A549 (cell line): ENCODE data around the gene PCDHA7. TPM values are rescaled to one million over a fixed set of nuclear protein-coding genes. Genes with fewer than 3 reads are reported as not detected.
"Not testable (repeated sequence)": the region's sequence is repeated elsewhere in the genome, so short reads cannot be mapped to it uniquely, and the experiment has no call there.

Source experiments
- ATAC-seq, 2 experiments: fragments of 200-7000 bp in 1 of 2; fragments of >200 bp in 1 of 2; cut with Nextera tagmentation in 1 of 2; cut with Tn5 transposase in 1 of 2; 3 replicates each; pipeline versions ENCODE4 v1.8.0 to v1.9.1; 2018 to 2020; ENCODE audit warnings: mild to moderate bottlenecking in 1 of 2, moderate library complexity in 1 of 2
- CTCF ChIA-PET: fragments of 300-600 bp; sonication (Branson Sonifier 250); formaldehyde crosslinking; extraction: SDS; loops from one replicate; lab custom pipeline; 2021; ENCODE audit warnings: antibody characterized with exemption, inconsistent platforms; lab: Yijun Ruan, JAX
- POLR2A ChIA-PET: fragments of 350-600 bp; formaldehyde crosslinking; extraction: SDS; loops from one replicate; lab custom pipeline; 2021; ENCODE audit warnings: antibody characterized with exemption, inconsistent platforms; lab: Yijun Ruan, JAX
- DNase-seq, 2 experiments: peaks; one replicate each; pipeline versions ENCODE4 v3.0.0 to v3.0.0-alpha.2; 2011 to 2016; ENCODE audit warnings: low read depth in 1 of 2, low spot score in 1 of 2
- FAIRE-seq: peaks from 2 replicates; lab custom pipeline; 2011; peaks lifted over from hg19 to GRCh38; lab: Jason Lieb, UNC
- H3K27ac ChIP-seq, 2 experiments: fragments of >200 bp; sonication (Bioruptor Twin); formaldehyde crosslinking; 3 replicates each; pipeline ENCODE4 v1.5.1; 2016 to 2017
- H3K4me1 ChIP-seq: fragments of >200 bp; sonication (Bioruptor Twin); formaldehyde crosslinking; 3 replicates; pipeline ENCODE4 v1.6.1; 2016
- H3K4me2 ChIP-seq: fragments of >200 bp; sonication (Bioruptor Twin); formaldehyde crosslinking; 3 replicates; pipeline ENCODE4 v1.6.1; 2016
- H3K4me3 ChIP-seq: fragments of >200 bp; sonication (Bioruptor Twin); formaldehyde crosslinking; 3 replicates; pipeline ENCODE4 v1.5.1; 2016
- H3K9me3 ChIP-seq: fragments of >200 bp; sonication (Bioruptor Twin); formaldehyde crosslinking; 3 replicates; pipeline ENCODE4 v1.6.1; 2016
- CTCF ChIP-seq: fragments of >200 bp; sonication (Bioruptor Twin); formaldehyde crosslinking; IDR thresholded peaks from 3 replicates; pipeline ENCODE4 v1.5.1; 2016
- MAX ChIP-seq: IDR thresholded peaks from 2 replicates; pipeline ENCODE4 v1.6.1; 2012
- NFE2L2 ChIP-seq: fragments of 150-350 bp; conservative IDR thresholded peaks from 2 replicates; pipeline ENCODE4 v1.6.1; 2014; ENCODE audit warnings: low read length
- RAD21 ChIP-seq, 2 experiments: fragments of >200 bp in 1 of 2; sonication (Bioruptor Twin) in 1 of 2; formaldehyde crosslinking in 1 of 2; IDR thresholded peaks in 1 of 2; conservative IDR thresholded peaks in 1 of 2; 2 replicates in 1 of 2; 3 replicates in 1 of 2; pipeline ENCODE4 v1.6.1; 2012 to 2018; ENCODE audit warnings: inconsistent platforms in 1 of 2
- RCOR1 ChIP-seq: fragments of 150-350 bp; IDR thresholded peaks from 2 replicates; pipeline ENCODE4 v1.6.1; 2014; ENCODE audit warnings: antibody characterized with exemption, low read length, low read depth
- WGBS: methylation state at CpG from one replicate; pipeline ENCODE4 v1.1.6; 2017; ENCODE audit errors: missing lambda C conversion rate; 5-methylcytosine and 5-hydroxymethylcytosine counted together
- polyA minus RNA-seq: library from RNA; depleted of rRNA, polyadenylated mRNA; stranded (reverse); fragments of >200 nt; gene quantifications from 2 replicates; pipeline ENCODE4 v1.2.3, GENCODE V29; 2011; rRNA and poly(A)+ RNA removed
- polyA plus RNA-seq, 4 experiments: library from polyadenylated mRNA; depleted of rRNA in 3 of 4; stranded (reverse); fragments of >200 nt; fragmentation: RNase III in 1 of 4; extraction: RNeasy Plus Mini Kit Qiagen cat#74134 plus additional on column Dnase treatment in 1 of 4; gene quantifications; 2 replicates in 3 of 4; 3 replicates in 1 of 4; pipeline ENCODE4 v1.2.3, GENCODE V29; 2011 to 2017

The PCDHA7 gene
- polyA plus RNA-seq (2011; rRNA removed), result 0.23 and 0.25 TPM in 2 replicates
- polyA plus RNA-seq (2012; cell fraction: cytosol; rRNA removed), result 0.08 and 0.10 TPM in 2 replicates
- polyA plus RNA-seq (2012; cell fraction: nucleus; rRNA removed), result 0.99 and 1.2 TPM in 2 replicates
- polyA plus RNA-seq (2017; fragmentation: RNase III; extraction: RNeasy Plus Mini Kit Qiagen cat#74134 plus additional on column Dnase treatment), result 0.08 to 0.14 TPM (median 0.09 TPM) in 3 replicates
- 0.97 and 1.2 TPM in 2 replicates for polyA minus RNA-seq

GRCh38 chr5:140833993-140834392 is at the start of gene PCDHA7:
Gene PCDHA7 (plus strand): TSS chr5:140834269. CDS start chr5:140834384, 115 bp downstream.
- no peak within 1 kb of the TSS for H3K4me2 ChIP-seq

GRCh38 chr5:140785905-140786686 is 48.0 kb upstream of the PCDHA7 start, which contains the start of gene PCDHA1:
Gene PCDHA1 (plus strand): TSS chr5:140786140.
- POLR2A ChIA-PET, result no interaction called here
- peak in 1 of 2 experiments; percentile 56; a peak in 2 of 6 replicates for ATAC-seq

More at GRCh38 chr5:140833993-140834392, at the start of gene PCDHA7:
- TF ChIP-seq RAD21 (conservative IDR thresholded peaks at IDR 0.05 in 1 of 2, IDR thresholded peaks at IDR 0.05 in 1 of 2) (peak; percentile 23 to 43; a peak in 3 of 5 replicates), NFE2L2 (no peak), CTCF (peak; percentile 23; the same call in 2 of the 3 replicates), MAX (no peak)
- DNase-seq (peak in 1 of 2 experiments; percentile 33), FAIRE-seq (no peak), ATAC-seq (no peak)
- 12% methylated on average over 8 of the region's 8 CpGs for WGBS
- ChIA-PET POLR2A (no interaction called here), CTCF (interaction anchor here (1.7 to 2.2 kb wide), 2 partner anchors 13 to 207 kb away, joined by 5 to 7 read pairs; partner anchors contain the start of gene PCDHA5)
- no peak within 1 kb of the TSS for H3K4me3 ChIP-seq
- H3K27ac ChIP-seq, result no peak within 1 kb of the TSS
- H3K4me1 ChIP-seq, result no peaks in the 10 kb centered on the region
- H3K9me3 ChIP-seq, result peaks cover 5% of the 10 kb centered on the region; the same call in 1 of the 3 replicates

GRCh38 chr5:140787422-140787821 is 46.6 kb upstream of the PCDHA7 start:
- H3K9me3 ChIP-seq, result peaks cover 45% of the 10 kb centered on the region
- H3K4me1 ChIP-seq, H3K4me2 ChIP-seq, H3K4me3 ChIP-seq, DNase-seq, H3K27ac ChIP-seq, FAIRE-seq, POLR2A ChIA-PET, ATAC-seq: not testable (repeated sequence)
- CTCF ChIA-PET, result interaction anchor here (2.1 kb wide), 1 partner anchor 254 kb away, joined by 9 read pairs; no protein-coding TSS in a partner anchor
- WGBS, result 85% methylated on average over 44 of the region's 44 CpGs

More at GRCh38 chr5:140785905-140786686, 48.0 kb upstream of the PCDHA7 start, which contains the start of gene PCDHA1:
- CTCF ChIA-PET, result interaction anchor here (0.6 to 2.1 kb wide), 6 partner anchors 9 to 255 kb away, joined by 3 to 9 read pairs (median 4); partner anchors contain the start of gene PCDHA2
- Histone ChIP-seq H3K9me3 (peaks cover 48% of the 10 kb centered on the region), H3K27ac (no peak within 1 kb of the TSS), H3K4me2 (peak within 1 kb of the TSS; percentile 44; the same call in 2 of the 3 replicates), H3K4me1 (no peaks in the 10 kb centered on the region), H3K4me3 (no peak within 1 kb of the TSS)
- DNase-seq (peak; percentile 29 to 46), FAIRE-seq (peak; percentile 85)
- peak; percentile 23; the same call in 2 of the 3 replicates for TF ChIP-seq CTCF
- TF ChIP-seq RCOR1, result no peak
- TF ChIP-seq RAD21 (conservative IDR thresholded peaks at IDR 0.05 in 1 of 2, IDR thresholded peaks at IDR 0.05 in 1 of 2), result peak in 1 of 2 experiments; percentile 29; a peak in 2 of 5 replicates
- 25% methylated on average over 29 of the region's 29 CpGs for WGBS

GRCh38 chr5:140787849-140788504 is 46.1 kb upstream of the PCDHA7 start:
- ATAC-seq, FAIRE-seq, DNase-seq, H3K4me2 ChIP-seq, H3K4me3 ChIP-seq, POLR2A ChIA-PET, CTCF ChIA-PET, H3K4me1 ChIP-seq, H3K27ac ChIP-seq: not testable (repeated sequence)
- 85% methylated on average over 69 of the region's 70 CpGs for WGBS
- H3K9me3 ChIP-seq, result peaks cover 43% of the 10 kb centered on the region
